ENCODE data around the gene TRIM41. TPM values are rescaled to one million over a fixed set of nuclear protein-coding genes. Genes with fewer than 3 reads are reported as not detected.

The TRIM41 gene
- total and polyA plus RNA-seq, 2 of the 13 experiments (the other 11 are each of a cell fraction or from before 2014, with no cell fraction given), result 10.2 to 16.7 TPM

- TF ChIP-seq NFRKB (IDR thresholded peaks at IDR 0.05) (no peak), ZNF143 (CRISPR knock-in tag; IDR thresholded peaks at IDR 0.05) (no peak), ZKSCAN5 (CRISPR knock-in tag; IDR thresholded peaks at IDR 0.05) (no peak; the same call in 1 of the 2 replicates), IKZF1 (IDR thresholded peaks at IDR 0.05) (no peak), REXO4 (CRISPR knock-in tag; IDR thresholded peaks at IDR 0.05; ENCODE audit: borderline replicate concordance) (no peak), RXRA (CRISPR knock-in tag; IDR thresholded peaks at IDR 0.05) (peak; percentile 70; the same call in 1 of the 2 replicates), MTA3 (CRISPR knock-in tag; IDR thresholded peaks at IDR 0.05) (no peak), HOXD1 (CRISPR knock-in tag; IDR thresholded peaks at IDR 0.05) (0 out of 2 replicates have a peak, but pooled peaks have one; percentile 36), ZNF496 (CRISPR knock-in tag; IDR thresholded peaks at IDR 0.05; ENCODE audit: insufficient replicate concordance) (no peak), ZNF570 (CRISPR knock-in tag; IDR thresholded peaks at IDR 0.05; ENCODE audit: borderline replicate concordance) (no peak), GABPB1 (CRISPR knock-in tag; IDR thresholded peaks at IDR 0.05) (peak; percentile 87), DBP (CRISPR knock-in tag; IDR thresholded peaks at IDR 0.05; ENCODE audit: not compliant biosample characterization) (no peak), ZNF879 (CRISPR knock-in tag; IDR thresholded peaks at IDR 0.05) (no peak), ZNF780A (CRISPR knock-in tag; IDR thresholded peaks at IDR 0.05) (no peak), ZNF251 (CRISPR knock-in tag; IDR thresholded peaks at IDR 0.05) (no peak)
- TF ChIP-seq, protein P1, sequence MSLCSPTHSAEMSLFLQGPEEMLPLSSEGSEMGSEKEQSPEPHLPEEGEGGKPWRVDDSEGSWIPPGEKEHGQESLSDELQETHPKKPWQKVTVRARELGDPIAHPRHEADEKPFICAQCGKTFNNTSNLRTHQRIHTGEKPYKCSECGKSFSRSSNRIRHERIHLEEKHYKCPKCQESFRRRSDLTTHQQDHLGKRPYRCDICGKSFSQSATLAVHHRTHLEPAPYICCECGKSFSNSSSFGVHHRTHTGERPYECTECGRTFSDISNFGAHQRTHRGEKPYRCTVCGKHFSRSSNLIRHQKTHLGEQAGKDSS (CRISPR knock-in tag; IDR thresholded peaks at IDR 0.05; ENCODE audit: borderline replicate concordance, low read depth), result no peak
- TF ChIP-seq, protein P2, sequence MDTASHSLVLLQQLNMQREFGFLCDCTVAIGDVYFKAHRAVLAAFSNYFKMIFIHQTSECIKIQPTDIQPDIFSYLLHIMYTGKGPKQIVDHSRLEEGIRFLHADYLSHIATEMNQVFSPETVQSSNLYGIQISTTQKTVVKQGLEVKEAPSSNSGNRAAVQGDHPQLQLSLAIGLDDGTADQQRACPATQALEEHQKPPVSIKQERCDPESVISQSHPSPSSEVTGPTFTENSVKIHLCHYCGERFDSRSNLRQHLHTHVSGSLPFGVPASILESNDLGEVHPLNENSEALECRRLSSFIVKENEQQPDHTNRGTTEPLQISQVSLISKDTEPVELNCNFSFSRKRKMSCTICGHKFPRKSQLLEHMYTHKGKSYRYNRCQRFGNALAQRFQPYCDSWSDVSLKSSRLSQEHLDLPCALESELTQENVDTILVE (CRISPR knock-in tag; IDR thresholded peaks at IDR 0.05), result peak; percentile 72; the same call in 1 of the 2 replicates
- TF ChIP-seq, protein P3, sequence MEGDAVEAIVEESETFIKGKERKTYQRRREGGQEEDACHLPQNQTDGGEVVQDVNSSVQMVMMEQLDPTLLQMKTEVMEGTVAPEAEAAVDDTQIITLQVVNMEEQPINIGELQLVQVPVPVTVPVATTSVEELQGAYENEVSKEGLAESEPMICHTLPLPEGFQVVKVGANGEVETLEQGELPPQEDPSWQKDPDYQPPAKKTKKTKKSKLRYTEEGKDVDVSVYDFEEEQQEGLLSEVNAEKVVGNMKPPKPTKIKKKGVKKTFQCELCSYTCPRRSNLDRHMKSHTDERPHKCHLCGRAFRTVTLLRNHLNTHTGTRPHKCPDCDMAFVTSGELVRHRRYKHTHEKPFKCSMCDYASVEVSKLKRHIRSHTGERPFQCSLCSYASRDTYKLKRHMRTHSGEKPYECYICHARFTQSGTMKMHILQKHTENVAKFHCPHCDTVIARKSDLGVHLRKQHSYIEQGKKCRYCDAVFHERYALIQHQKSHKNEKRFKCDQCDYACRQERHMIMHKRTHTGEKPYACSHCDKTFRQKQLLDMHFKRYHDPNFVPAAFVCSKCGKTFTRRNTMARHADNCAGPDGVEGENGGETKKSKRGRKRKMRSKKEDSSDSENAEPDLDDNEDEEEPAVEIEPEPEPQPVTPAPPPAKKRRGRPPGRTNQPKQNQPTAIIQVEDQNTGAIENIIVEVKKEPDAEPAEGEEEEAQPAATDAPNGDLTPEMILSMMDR (CRISPR knock-in tag; IDR thresholded peaks at IDR 0.05), result peak; percentile 49
- TF ChIP-seq, protein P4, sequence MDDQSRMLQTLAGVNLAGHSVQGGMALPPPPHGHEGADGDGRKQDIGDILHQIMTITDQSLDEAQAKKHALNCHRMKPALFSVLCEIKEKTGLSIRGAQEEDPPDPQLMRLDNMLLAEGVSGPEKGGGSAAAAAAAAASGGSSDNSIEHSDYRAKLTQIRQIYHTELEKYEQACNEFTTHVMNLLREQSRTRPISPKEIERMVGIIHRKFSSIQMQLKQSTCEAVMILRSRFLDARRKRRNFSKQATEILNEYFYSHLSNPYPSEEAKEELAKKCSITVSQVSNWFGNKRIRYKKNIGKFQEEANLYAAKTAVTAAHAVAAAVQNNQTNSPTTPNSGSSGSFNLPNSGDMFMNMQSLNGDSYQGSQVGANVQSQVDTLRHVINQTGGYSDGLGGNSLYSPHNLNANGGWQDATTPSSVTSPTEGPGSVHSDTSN (CRISPR knock-in tag; IDR thresholded peaks at IDR 0.05; ENCODE audit: borderline replicate concordance), result no peak
- TF ChIP-seq, protein P5, sequence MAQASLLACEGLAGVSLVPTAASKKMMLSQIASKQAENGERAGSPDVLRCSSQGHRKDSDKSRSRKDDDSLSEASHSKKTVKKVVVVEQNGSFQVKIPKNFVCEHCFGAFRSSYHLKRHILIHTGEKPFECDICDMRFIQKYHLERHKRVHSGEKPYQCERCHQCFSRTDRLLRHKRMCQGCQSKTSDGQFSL (CRISPR knock-in tag; IDR thresholded peaks at IDR 0.05), result no peak
- TF ChIP-seq, protein P6, sequence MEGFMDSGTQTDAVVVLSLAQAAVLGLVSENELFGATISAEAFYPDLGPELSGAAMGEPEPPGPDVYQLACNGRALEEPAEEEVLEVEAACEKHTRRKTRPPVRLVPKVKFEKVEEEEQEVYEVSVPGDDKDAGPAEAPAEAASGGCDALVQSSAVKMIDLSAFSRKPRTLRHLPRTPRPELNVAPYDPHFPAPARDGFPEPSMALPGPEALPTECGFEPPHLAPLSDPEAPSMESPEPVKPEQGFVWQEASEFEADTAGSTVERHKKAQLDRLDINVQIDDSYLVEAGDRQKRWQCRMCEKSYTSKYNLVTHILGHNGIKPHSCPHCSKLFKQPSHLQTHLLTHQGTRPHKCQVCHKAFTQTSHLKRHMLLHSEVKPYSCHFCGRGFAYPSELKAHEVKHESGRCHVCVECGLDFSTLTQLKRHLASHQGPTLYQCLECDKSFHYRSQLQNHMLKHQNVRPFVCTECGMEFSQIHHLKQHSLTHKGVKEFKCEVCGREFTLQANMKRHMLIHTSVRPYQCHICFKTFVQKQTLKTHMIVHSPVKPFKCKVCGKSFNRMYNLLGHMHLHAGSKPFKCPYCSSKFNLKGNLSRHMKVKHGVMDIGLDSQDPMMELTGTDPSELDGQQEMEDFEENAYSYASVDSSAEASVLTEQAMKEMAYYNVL (CRISPR knock-in tag; IDR thresholded peaks at IDR 0.05; ENCODE audit: borderline replicate concordance), result no peak; the same call in 1 of the 2 replicates
Observed at GRCh38 chr5:181260720-181261319, 37.7 kb downstream of the TRIM41 start, which contains the start of gene TRIM52 (continued).
